Hematopoietic multipotent progenitor cell treated with erythropoietin and hydrocortisone succinate and interleukin-3 and kit ligand, for 15 days (in vitro differentiated cells): ENCODE data around the gene FOXO4.
"Not testable (repeated sequence)": the region's sequence is repeated elsewhere in the genome, so short reads cannot be mapped to it uniquely, and the experiment has no call there.

Source experiments
- DNase-seq: peaks from one replicate; pipeline ENCODE4 v3.0.0-alpha.2; 2015; ENCODE audit warnings: low spot score

Gene FOXO4

GRCh38 chrX:71095555-71095980 lies at the start of gene FOXO4:
Gene FOXO4 (plus strand): TSS chrX:71095851. CDS start chrX:71096529, 678 bp downstream.
- peak; percentile 88 for DNase-seq

GRCh38 chrX:71047891-71048290 lies 47.8 kb upstream of the FOXO4 start:
- not testable (repeated sequence) for DNase-seq

- no peak for DNase-seq
Observed at GRCh38 chrX:71052721-71053120, 42.9 kb upstream of the FOXO4 start.

- peak; percentile 8 for DNase-seq
Observed at GRCh38 chrX:71053217-71053621, 42.4 kb upstream of the FOXO4 start.

- no peak for DNase-seq
Observed at GRCh38 chrX:71056867-71057266, 38.8 kb upstream of the FOXO4 start.

GRCh38 chrX:71057848-71058530 lies 37.7 kb upstream of the FOXO4 start:
- DNase-seq, result no peak

- no peak for DNase-seq
Observed at GRCh38 chrX:71060127-71060526, 35.5 kb upstream of the FOXO4 start.

GRCh38 chrX:71067089-71067488 lies 28.6 kb upstream of the FOXO4 start:
- DNase-seq, result no peak

GRCh38 chrX:71067712-71068043 lies 28.0 kb upstream of the FOXO4 start:
- no peak for DNase-seq

GRCh38 chrX:71068044-71068918 lies 27.4 kb upstream of the FOXO4 start, which contains the start of gene SNX12:
Gene SNX12 (minus strand): TSS chrX:71068334. CDS start chrX:71068306, 28 bp downstream.
- peak; percentile 83 for DNase-seq

GRCh38 chrX:71070531-71070930 lies 25.1 kb upstream of the FOXO4 start:
- no peak for DNase-seq

- DNase-seq, result no peak
Observed at GRCh38 chrX:71081330-71082123, 14.1 kb upstream of the FOXO4 start.

- no peak for DNase-seq
Observed at GRCh38 chrX:71082124-71082647, 13.5 kb upstream of the FOXO4 start.

- no peak for DNase-seq
Observed at GRCh38 chrX:71082822-71083221, 12.8 kb upstream of the FOXO4 start.

GRCh38 chrX:71085900-71086299 lies 9.8 kb upstream of the FOXO4 start:
- DNase-seq, result no peak

- DNase-seq, result no peak
Observed at GRCh38 chrX:71091263-71091662, 4.4 kb upstream of the FOXO4 start.

GRCh38 chrX:71095033-71095432 lies 618 bp upstream of the FOXO4 start:
- no peak for DNase-seq

GRCh38 chrX:71095981-71096759 lies 519 bp downstream of the FOXO4 start:
- DNase-seq, result peak; percentile 62

- DNase-seq, result no peak
Observed at GRCh38 chrX:71096760-71097032, 1.0 kb downstream of the FOXO4 start.

- DNase-seq, result peak; percentile 75
Observed at GRCh38 chrX:71098302-71098701, 2.7 kb downstream of the FOXO4 start.

- DNase-seq, result no peak
Observed at GRCh38 chrX:71098951-71099506, 3.4 kb downstream of the FOXO4 start.
